HepG2 (cell line): Measurements from ENCODE around the gene JMJD6. TPM values are rescaled to one million over a fixed set of nuclear protein-coding genes. Genes with fewer than 3 reads are reported as not detected.
A peak's percentile ranks its signal among the peaks of the same experiment; 100 is the strongest.

Source experiments
- HNRNPL ChIP-seq: fragments of 200-400 bp; formaldehyde crosslinking; IDR thresholded peaks from 2 replicates; pipeline ENCODE4 v1.6.1; 2017; ENCODE audit warnings: mild to moderate bottlenecking, low read depth, low read length
- IKZF1 ChIP-seq: fragments of 450-650 bp; IDR thresholded peaks from 2 replicates; pipeline ENCODE4 v1.7.1; 2016
- RBM22 ChIP-seq: fragments of 200-400 bp; formaldehyde crosslinking; optimal IDR thresholded peaks from 2 replicates; pipeline ENCODE3; 2017; ENCODE audit warnings: mild to moderate bottlenecking, low read length, moderate library complexity
- SAFB2 ChIP-seq: sonication (generic); formaldehyde crosslinking; IDR thresholded peaks from 2 replicates; pipeline ENCODE4 v1.5.1; 2020; ENCODE audit warnings: missing genetic modification reagents, low read depth, mild to moderate bottlenecking, borderline replicate concordance
- SMC3 ChIP-seq: IDR thresholded peaks from 2 replicates; pipeline ENCODE4 v1.6.1; 2011; ENCODE audit warnings: low read length, improper control_type of control experiment
- SP2 ChIP-seq: sonication (generic); formaldehyde crosslinking; IDR thresholded peaks from 2 replicates; pipeline ENCODE4 v1.5.1; 2020; ENCODE audit warnings: mild to moderate bottlenecking, missing genetic modification reagents
- SPEN ChIP-seq: sonication (generic); formaldehyde crosslinking; IDR thresholded peaks from 2 replicates; pipeline ENCODE4 v1.5.1; 2020; ENCODE audit warnings: low read depth, mild to moderate bottlenecking, missing genetic modification reagents
- SRSF4 ChIP-seq: fragments of 200-400 bp; formaldehyde crosslinking; IDR thresholded peaks from one replicate; pipeline ENCODE4 v1.6.1; 2018; ENCODE audit warnings: mild to moderate bottlenecking, low read depth, low read length, moderate library complexity; ENCODE audit not compliant: poor library complexity, severe bottlenecking
- TEAD3 ChIP-seq: optimal IDR thresholded peaks from 2 replicates; pipeline ENCODE3; 2016; ENCODE audit warnings: borderline replicate concordance
- ZNF460 ChIP-seq: sonication (generic); formaldehyde crosslinking; IDR thresholded peaks from 2 replicates; pipeline ENCODE4 v1.5.1; 2020; ENCODE audit warnings: missing genetic modification reagents, mild to moderate bottlenecking, borderline replicate concordance
- ZNF746 ChIP-seq: sonication (generic); formaldehyde crosslinking; IDR thresholded peaks from 2 replicates; pipeline ENCODE4 v1.8.0; 2022; ENCODE audit warnings: mild to moderate bottlenecking, missing genetic modification reagents
- ZZZ3 ChIP-seq: sonication (generic); formaldehyde crosslinking; IDR thresholded peaks from 2 replicates; pipeline ENCODE4 v1.4.0; 2020; ENCODE audit warnings: missing genetic modification reagents, mild to moderate bottlenecking, borderline replicate concordance
- polyA plus RNA-seq, 8 experiments: library from polyadenylated mRNA; depleted of rRNA in 3 of 8; stranded (reverse) in 7 of 8; unstranded in 1 of 8; fragments of >200 nt; fragmentation: Illumina TruSeq in 4 of 8; extraction: Trizol in 4 of 8; gene quantifications; 2 replicates each; pipeline versions ENCODE4 v1.2.1 to v1.2.3, GENCODE V29; 2011 to 2016; ENCODE audit warnings: low read depth in 4 of 8, missing spikeins in 1 of 8, mixed read lengths in 1 of 8; ENCODE audit not compliant: insufficient read depth in 1 of 8
- total RNA-seq, 5 experiments: library from RNA; depleted of rRNA; stranded (reverse); fragments of >200 nt; fragmentation: Illumina TruSeq; extraction: Trizol; gene quantifications; 2 replicates each; pipeline ENCODE4 v1.2.3, GENCODE V29; 2016; ENCODE audit warnings: low read depth in 1 of 5
- TF ChIP-seq, protein P1 (sequence below): sonication (generic); formaldehyde crosslinking; IDR thresholded peaks from 2 replicates; pipeline ENCODE4 v1.4.0; 2020; ENCODE audit warnings: missing genetic modification reagents, mild to moderate bottlenecking, borderline replicate concordance
- TF ChIP-seq, protein P2 (sequence below): sonication (generic); formaldehyde crosslinking; IDR thresholded peaks from 2 replicates; pipeline ENCODE4 v1.5.0; 2020; ENCODE audit warnings: mild to moderate bottlenecking, missing genetic modification reagents
- TF ChIP-seq, protein P3 (sequence below): sonication (generic); formaldehyde crosslinking; IDR thresholded peaks from 2 replicates; pipeline ENCODE4 v1.4.0; 2020; ENCODE audit warnings: mild to moderate bottlenecking, missing genetic modification reagents, borderline replicate concordance
- TF ChIP-seq, protein P4 (sequence below): sonication (generic); formaldehyde crosslinking; IDR thresholded peaks from 2 replicates; pipeline ENCODE4 v1.4.0; 2020; ENCODE audit warnings: mild to moderate bottlenecking, missing genetic modification reagents
- TF ChIP-seq, protein P5 (sequence below): sonication (generic); formaldehyde crosslinking; IDR thresholded peaks from 2 replicates; pipeline ENCODE4 v1.9.0; 2021; ENCODE audit warnings: missing genetic modification reagents, mild to moderate bottlenecking, borderline replicate concordance

JMJD6 gene
- total and polyA plus RNA-seq, 2 of the 13 experiments (the other 11 are each of a cell fraction or from before 2014, with no cell fraction given): 33.6 to 41.0 TPM

DNA sequence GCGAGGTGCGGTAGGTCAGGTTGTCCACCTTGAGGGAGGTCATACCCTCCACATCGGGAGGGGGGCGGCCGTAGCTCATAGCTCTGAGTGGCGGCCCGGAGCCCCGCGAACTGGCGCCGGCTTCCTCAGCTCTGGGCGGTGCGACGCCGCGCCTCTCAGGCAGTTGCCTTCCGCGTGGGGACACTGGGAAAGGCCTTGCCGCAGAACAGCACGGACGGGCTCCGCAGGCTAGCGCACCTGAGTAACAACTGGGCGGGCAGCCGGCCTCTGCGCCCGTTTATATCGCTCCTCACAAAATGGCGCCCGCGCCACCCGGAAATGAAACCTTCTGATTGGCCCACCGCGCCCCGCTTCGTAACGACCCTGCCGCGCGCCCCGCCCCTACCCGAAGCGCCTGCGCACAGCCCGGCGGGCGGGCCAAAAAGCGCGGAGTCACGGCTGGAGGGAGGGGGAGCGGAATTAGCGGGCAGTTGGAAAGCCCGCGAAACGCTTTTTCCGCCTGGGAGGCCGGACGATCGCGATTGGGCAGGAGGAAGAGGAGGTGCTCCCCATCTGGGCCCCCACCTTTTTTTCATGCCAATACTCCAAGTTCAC lies 10.8 kb upstream of the JMJD6 start, which contains the start of gene SRSF2 (continued):
- TF ChIP-seq, protein P1, sequence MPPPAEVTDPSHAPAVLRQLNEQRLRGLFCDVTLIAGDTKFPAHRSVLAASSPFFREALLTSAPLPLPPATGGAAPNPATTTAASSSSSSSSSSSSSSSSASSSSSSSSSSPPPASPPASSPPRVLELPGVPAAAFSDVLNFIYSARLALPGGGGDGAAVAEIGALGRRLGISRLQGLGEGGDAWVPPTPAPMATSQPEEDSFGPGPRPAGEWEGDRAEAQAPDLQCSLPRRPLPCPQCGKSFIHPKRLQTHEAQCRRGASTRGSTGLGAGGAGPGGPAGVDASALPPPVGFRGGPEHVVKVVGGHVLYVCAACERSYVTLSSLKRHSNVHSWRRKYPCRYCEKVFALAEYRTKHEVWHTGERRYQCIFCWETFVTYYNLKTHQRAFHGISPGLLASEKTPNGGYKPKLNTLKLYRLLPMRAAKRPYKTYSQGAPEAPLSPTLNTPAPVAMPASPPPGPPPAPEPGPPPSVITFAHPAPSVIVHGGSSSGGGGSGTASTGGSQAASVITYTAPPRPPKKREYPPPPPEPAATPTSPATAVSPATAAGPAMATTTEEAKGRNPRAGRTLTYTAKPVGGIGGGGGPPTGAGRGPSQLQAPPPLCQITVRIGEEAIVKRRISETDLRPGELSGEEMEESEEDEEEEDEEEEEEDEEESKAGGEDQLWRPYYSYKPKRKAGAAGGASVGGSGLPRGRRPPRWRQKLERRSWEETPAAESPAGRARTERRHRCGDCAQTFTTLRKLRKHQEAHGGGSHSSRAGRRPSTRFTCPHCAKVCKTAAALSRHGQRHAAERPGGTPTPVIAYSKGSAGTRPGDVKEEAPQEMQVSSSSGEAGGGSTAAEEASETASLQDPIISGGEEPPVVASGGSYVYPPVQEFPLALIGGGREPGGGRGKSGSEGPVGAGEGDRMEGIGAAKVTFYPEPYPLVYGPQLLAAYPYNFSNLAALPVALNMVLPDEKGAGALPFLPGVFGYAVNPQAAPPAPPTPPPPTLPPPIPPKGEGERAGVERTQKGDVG: peak; percentile 56; the same call in 1 of the 2 replicates
- TF ChIP-seq RBM22 (peak; percentile 95), ZZZ3 (CRISPR knock-in tag) (0 out of 2 replicates have a peak, but pooled peaks have one; percentile 65), SP2 (peak; percentile 74), TEAD3 (peak; percentile 62), IKZF1 (no peak), SMC3 (no peak), ZNF460 (CRISPR knock-in tag) (peak; percentile 10; the same call in 1 of the 2 replicates), SRSF4 (no peak), HNRNPL (peak; percentile 87; the same call in 1 of the 2 replicates), SPEN (CRISPR knock-in tag) (peak; percentile 88), ZNF746 (CRISPR knock-in tag) (peak; percentile 88), SAFB2 (peak; percentile 85; the same call in 1 of the 2 replicates)
- TF ChIP-seq, protein P2, sequence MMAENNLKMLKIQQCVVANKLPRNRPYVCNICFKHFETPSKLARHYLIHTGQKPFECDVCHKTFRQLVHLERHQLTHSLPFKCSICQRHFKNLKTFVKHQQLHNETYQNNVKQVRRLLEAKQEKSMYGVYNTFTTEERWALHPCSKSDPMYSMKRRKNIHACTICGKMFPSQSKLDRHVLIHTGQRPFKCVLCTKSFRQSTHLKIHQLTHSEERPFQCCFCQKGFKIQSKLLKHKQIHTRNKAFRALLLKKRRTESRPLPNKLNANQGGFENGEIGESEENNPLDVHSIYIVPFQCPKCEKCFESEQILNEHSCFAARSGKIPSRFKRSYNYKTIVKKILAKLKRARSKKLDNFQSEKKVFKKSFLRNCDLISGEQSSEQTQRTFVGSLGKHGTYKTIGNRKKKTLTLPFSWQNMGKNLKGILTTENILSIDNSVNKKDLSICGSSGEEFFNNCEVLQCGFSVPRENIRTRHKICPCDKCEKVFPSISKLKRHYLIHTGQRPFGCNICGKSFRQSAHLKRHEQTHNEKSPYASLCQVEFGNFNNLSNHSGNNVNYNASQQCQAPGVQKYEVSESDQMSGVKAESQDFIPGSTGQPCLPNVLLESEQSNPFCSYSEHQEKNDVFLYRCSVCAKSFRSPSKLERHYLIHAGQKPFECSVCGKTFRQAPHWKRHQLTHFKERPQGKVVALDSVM (CRISPR knock-in tag): no peak
- TF ChIP-seq, protein P3, sequence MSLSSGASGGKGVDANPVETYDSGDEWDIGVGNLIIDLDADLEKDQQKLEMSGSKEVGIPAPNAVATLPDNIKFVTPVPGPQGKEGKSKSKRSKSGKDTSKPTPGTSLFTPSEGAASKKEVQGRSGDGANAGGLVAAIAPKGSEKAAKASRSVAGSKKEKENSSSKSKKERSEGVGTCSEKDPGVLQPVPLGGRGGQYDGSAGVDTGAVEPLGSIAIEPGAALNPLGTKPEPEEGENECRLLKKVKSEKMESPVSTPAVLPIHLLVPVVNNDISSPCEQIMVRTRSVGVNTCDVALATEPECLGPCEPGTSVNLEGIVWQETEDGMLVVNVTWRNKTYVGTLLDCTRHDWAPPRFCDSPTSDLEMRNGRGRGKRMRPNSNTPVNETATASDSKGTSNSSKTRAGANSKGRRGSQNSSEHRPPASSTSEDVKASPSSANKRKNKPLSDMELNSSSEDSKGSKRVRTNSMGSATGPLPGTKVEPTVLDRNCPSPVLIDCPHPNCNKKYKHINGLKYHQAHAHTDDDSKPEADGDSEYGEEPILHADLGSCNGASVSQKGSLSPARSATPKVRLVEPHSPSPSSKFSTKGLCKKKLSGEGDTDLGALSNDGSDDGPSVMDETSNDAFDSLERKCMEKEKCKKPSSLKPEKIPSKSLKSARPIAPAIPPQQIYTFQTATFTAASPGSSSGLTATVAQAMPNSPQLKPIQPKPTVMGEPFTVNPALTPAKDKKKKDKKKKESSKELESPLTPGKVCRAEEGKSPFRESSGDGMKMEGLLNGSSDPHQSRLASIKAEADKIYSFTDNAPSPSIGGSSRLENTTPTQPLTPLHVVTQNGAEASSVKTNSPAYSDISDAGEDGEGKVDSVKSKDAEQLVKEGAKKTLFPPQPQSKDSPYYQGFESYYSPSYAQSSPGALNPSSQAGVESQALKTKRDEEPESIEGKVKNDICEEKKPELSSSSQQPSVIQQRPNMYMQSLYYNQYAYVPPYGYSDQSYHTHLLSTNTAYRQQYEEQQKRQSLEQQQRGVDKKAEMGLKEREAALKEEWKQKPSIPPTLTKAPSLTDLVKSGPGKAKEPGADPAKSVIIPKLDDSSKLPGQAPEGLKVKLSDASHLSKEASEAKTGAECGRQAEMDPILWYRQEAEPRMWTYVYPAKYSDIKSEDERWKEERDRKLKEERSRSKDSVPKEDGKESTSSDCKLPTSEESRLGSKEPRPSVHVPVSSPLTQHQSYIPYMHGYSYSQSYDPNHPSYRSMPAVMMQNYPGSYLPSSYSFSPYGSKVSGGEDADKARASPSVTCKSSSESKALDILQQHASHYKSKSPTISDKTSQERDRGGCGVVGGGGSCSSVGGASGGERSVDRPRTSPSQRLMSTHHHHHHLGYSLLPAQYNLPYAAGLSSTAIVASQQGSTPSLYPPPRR (CRISPR knock-in tag): peak; percentile 37; the same call in 1 of the 2 replicates
- TF ChIP-seq, protein P4, sequence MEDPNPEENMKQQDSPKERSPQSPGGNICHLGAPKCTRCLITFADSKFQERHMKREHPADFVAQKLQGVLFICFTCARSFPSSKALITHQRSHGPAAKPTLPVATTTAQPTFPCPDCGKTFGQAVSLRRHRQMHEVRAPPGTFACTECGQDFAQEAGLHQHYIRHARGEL (CRISPR knock-in tag): no peak; the same call in 1 of the 2 replicates
- TF ChIP-seq, protein P5, sequence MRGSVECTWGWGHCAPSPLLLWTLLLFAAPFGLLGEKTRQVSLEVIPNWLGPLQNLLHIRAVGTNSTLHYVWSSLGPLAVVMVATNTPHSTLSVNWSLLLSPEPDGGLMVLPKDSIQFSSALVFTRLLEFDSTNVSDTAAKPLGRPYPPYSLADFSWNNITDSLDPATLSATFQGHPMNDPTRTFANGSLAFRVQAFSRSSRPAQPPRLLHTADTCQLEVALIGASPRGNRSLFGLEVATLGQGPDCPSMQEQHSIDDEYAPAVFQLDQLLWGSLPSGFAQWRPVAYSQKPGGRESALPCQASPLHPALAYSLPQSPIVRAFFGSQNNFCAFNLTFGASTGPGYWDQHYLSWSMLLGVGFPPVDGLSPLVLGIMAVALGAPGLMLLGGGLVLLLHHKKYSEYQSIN (CRISPR knock-in tag): no peak
